HG02938 (cell line): ENCODE data around the gene VPS36.
"Not testable (repeated sequence)": the region's sequence is repeated elsewhere in the genome, so short reads cannot be mapped to it uniquely, and the experiment has no call there.

Experiments used
- ATAC-seq: cut with Tn5 transposase; IDR thresholded peaks from one replicate; pipeline ENCODE4 v1.9.1; 2021; ENCODE audit warnings: mild to moderate bottlenecking, moderate library complexity; ENCODE audit not compliant: unreplicated experiment

The VPS36 gene

DNA sequence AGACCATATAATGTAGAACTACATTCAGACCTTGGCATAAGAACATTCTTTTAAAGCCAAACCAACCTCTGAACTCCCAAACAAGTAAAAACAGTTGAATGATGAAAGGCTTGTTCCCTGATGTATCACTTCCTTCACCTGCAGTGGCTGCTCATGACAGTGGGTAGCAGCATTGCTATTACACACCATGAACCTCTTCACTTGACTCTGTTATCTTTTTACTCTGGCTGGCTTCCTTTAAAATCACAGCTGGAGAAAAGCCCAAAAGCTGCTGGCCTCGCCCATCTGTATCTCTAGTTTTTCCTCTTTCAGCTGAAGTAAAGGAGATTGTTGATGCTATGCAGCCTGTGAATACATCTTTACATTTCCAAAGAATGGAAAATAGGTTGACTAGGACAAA lies 67.1 kb downstream of the VPS36 start:
- no peak for ATAC-seq

DNA sequence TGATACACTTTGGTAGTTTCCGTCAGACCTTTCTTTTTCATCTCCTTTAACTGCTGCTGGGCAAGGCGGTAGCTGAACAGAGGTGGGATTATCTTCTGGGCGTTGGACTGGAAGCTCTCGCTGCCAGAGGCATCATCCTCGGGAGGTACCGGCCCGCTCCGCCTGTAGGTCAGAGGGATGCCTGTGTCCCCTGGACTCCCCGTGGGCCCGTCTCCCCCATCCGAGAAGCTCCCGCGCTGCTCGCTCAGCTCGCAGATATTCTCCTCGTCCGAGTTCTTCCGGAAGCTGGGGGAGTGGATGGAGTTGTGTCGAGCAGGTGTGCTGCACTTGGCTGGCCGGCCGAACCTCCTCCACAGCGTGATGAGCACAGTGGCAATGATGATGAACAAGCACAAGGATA lies 72.1 kb downstream of the VPS36 start:
- no peak for ATAC-seq

- ATAC-seq = no peak
Measured at GRCh38 chr13:52377898-52378297, 72.5 kb downstream of the VPS36 start.

- ATAC-seq = no peak
Measured at GRCh38 chr13:52374873-52375411, 75.5 kb downstream of the VPS36 start.

DNA sequence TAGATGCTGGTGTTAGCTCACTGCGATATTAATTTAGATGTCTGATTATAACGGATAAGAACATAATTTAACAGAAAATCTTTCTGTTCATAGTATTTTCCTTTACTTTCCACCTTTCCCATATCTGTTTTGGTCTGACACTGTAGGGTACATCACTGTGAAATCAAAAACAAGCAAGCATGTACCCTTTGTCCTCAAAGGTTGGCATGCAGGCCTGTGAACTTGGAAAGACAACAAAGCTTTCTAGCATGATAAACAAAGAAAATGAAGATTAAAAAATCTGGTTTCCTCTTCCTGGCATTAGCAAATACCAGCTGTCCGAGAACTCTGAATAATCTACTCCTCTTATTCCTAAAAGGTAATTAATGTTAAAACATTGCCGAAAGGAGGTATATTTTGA lies 76.0 kb downstream of the VPS36 start:
- ATAC-seq = no peak

- not testable (repeated sequence) for ATAC-seq
Measured at GRCh38 chr13:52373277-52373676, 77.2 kb downstream of the VPS36 start.

GRCh38 chr13:52371736-52372247 lies 78.6 kb downstream of the VPS36 start:
- ATAC-seq = no peak

DNA sequence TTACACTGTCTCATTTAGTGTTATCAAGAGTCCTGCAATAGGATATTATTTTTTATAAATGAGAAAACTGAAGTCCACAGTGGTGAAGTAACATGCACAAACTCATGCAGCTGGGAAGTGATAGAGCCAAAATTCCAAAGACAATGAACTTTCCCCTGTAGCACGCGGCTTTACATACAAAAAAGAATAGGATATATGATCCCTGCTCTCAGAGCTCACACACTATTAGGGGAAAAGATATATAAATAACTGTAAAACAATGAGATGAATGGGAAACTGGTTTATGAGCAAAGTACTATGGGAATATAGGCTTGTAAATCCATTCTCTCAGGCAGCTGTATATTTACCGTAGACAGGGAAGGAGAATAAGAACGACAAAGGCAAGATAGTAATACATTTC lies 84.1 kb downstream of the VPS36 start:
- no peak for ATAC-seq
